ENCODE results near the gene KCNJ8. TPM values are rescaled to one million over a fixed set of nuclear protein-coding genes. Genes with fewer than 3 reads are reported as not detected.

KCNJ8 gene
- total RNA-seq, 1 experiment from 2014 or later: 0.77 TPM

GRCh38 chr12:21757735-21758134 lies 16.8 kb downstream of the KCNJ8 start:
- ATAC-seq: no peak
- no peaks in the 10 kb centered on the region for H3F3A ChIP-seq (ENCODE audit: low read length, unreplicated experiment)
- no peaks in the 10 kb centered on the region for H3K79me2 ChIP-seq (ENCODE audit: low read length)
- no peaks in the 10 kb centered on the region for H3K4me1 ChIP-seq (ENCODE audit: insufficient read depth, low read length)
- no peak overlapping the region for H3K4me2 ChIP-seq (ENCODE audit: low read length)
- no TSS peak for BruUV-seq (replicated peaks)
- no peaks in the 10 kb centered on the region for H3K9me3 ChIP-seq (ENCODE audit: low read length)
- no peak overlapping the region for H3K9ac ChIP-seq (ENCODE audit: low read length)
- POLR2A ChIA-PET (ENCODE audit: unreplicated experiment): no interaction called here
- H3K27ac ChIP-seq (ENCODE audit: low read length): no peak overlapping the region
- intact Hi-C loops (cut with micrococcal nuclease): no loop called here
- CTCF ChIA-PET: no interaction called here
- no peaks in the 10 kb centered on the region for H4K20me1 ChIP-seq (ENCODE audit: low read length)
- H2AFZ ChIP-seq (ENCODE audit: low read length): no peak overlapping the region
- DNase-seq: no peak
- no peaks in the 10 kb centered on the region for H3K9me2 ChIP-seq (replicated peaks; ENCODE audit: low read length)
- no peaks in the 10 kb centered on the region for H3K27me3 ChIP-seq (ENCODE audit: low read length)
- TF ChIP-seq CTCF (conservative IDR thresholded peaks at IDR 0.05; ENCODE audit: low read depth, low read length) (no peak), EZH2phosphoT487 (IDR thresholded peaks at IDR 0.05; ENCODE audit: borderline replicate concordance, low read length) (no peak)
- H3K4me3 ChIP-seq (ENCODE audit: low read length): no peak overlapping the region
- no peaks in the 10 kb centered on the region for H3K36me3 ChIP-seq (ENCODE audit: low read depth, low read length)

- CTCF ChIA-PET: no interaction called here
- H2AFZ ChIP-seq (ENCODE audit: low read length): no peak overlapping the region
- H3K9ac ChIP-seq (ENCODE audit: low read length): no peak overlapping the region
- POLR2A ChIA-PET (ENCODE audit: unreplicated experiment): no interaction called here
- no peaks in the 10 kb centered on the region for H3K79me2 ChIP-seq (ENCODE audit: low read length)
- H3K27ac ChIP-seq (ENCODE audit: low read length): no peak overlapping the region
- H3K4me2 ChIP-seq (ENCODE audit: low read length): no peak overlapping the region
- no peaks in the 10 kb centered on the region for H3F3A ChIP-seq (ENCODE audit: low read length, unreplicated experiment)
- intact Hi-C loops (cut with micrococcal nuclease): no loop called here
- BruUV-seq (replicated peaks): no TSS peak
- H3K9me3 ChIP-seq (ENCODE audit: low read length): no peaks in the 10 kb centered on the region
- no peaks in the 10 kb centered on the region for H3K9me2 ChIP-seq (replicated peaks; ENCODE audit: low read length)
- ATAC-seq (no peak), DNase-seq (no peak)
- no peaks in the 10 kb centered on the region for H4K20me1 ChIP-seq (ENCODE audit: low read length)
- no peaks in the 10 kb centered on the region for H3K27me3 ChIP-seq (ENCODE audit: low read length)
- no peaks in the 10 kb centered on the region for H3K4me1 ChIP-seq (ENCODE audit: insufficient read depth, low read length)
- TF ChIP-seq EZH2phosphoT487 (IDR thresholded peaks at IDR 0.05; ENCODE audit: borderline replicate concordance, low read length) (no peak), EZH2 (IDR thresholded peaks at IDR 0.05; ENCODE audit: low read length, unreplicated experiment) (no peak), CTCF (conservative IDR thresholded peaks at IDR 0.05; ENCODE audit: low read depth, low read length) (no peak)
- no peaks in the 10 kb centered on the region for H3K36me3 ChIP-seq (ENCODE audit: low read depth, low read length)
- H3K4me3 ChIP-seq (ENCODE audit: low read length): no peak overlapping the region
Observed at GRCh38 chr12:21756699-21757098, 17.8 kb downstream of the KCNJ8 start.

GRCh38 chr12:21751517-21751916 lies 23.0 kb downstream of the KCNJ8 start:
- H3K9me3 ChIP-seq (ENCODE audit: low read length): no peaks in the 10 kb centered on the region
- no peaks in the 10 kb centered on the region for H3K36me3 ChIP-seq (ENCODE audit: low read depth, low read length)
- ChIA-PET POLR2A (ENCODE audit: unreplicated experiment) (no interaction called here), CTCF (no interaction called here)
- TF ChIP-seq EZH2 (IDR thresholded peaks at IDR 0.05; ENCODE audit: low read length, unreplicated experiment) (no peak), CTCF (conservative IDR thresholded peaks at IDR 0.05; ENCODE audit: low read depth, low read length) (no peak), EZH2phosphoT487 (IDR thresholded peaks at IDR 0.05; ENCODE audit: borderline replicate concordance, low read length) (no peak)
- no peak overlapping the region for H3K4me2 ChIP-seq (ENCODE audit: low read length)
- no peaks in the 10 kb centered on the region for H3K79me2 ChIP-seq (ENCODE audit: low read length)
- H3K27ac ChIP-seq (ENCODE audit: low read length): no peak overlapping the region
- intact Hi-C loops (cut with micrococcal nuclease): no loop called here
- no peak overlapping the region for H2AFZ ChIP-seq (ENCODE audit: low read length)
- BruUV-seq (replicated peaks): no TSS peak
- H4K20me1 ChIP-seq (ENCODE audit: low read length): no peaks in the 10 kb centered on the region
- ATAC-seq: no peak
- no peaks in the 10 kb centered on the region for H3F3A ChIP-seq (ENCODE audit: low read length, unreplicated experiment)
- H3K4me1 ChIP-seq (ENCODE audit: insufficient read depth, low read length): no peaks in the 10 kb centered on the region
- H3K9ac ChIP-seq (ENCODE audit: low read length): no peak overlapping the region
- H3K4me3 ChIP-seq (ENCODE audit: low read length): no peak overlapping the region
- no peaks in the 10 kb centered on the region for H3K27me3 ChIP-seq (ENCODE audit: low read length)
- no peaks in the 10 kb centered on the region for H3K9me2 ChIP-seq (replicated peaks; ENCODE audit: low read length)
- DNase-seq: no peak

Data from PC-3 (cell line).